SK-N-MC (cell line): ENCODE measurements around the gene VAV3.

Experiments used
- EZH2 ChIP-seq: fragments of 200-600 bp; sonication (generic); IDR thresholded peaks from one replicate; pipeline ENCODE4 v1.6.1; 2017; ENCODE audit warnings: antibody characterized with exemption
- POLR2AphosphoS5 ChIP-seq: IDR thresholded peaks from 2 replicates; pipeline ENCODE4 v1.6.1; 2012; ENCODE audit warnings: mild to moderate bottlenecking, low read depth, low read length, borderline replicate concordance

DNA sequence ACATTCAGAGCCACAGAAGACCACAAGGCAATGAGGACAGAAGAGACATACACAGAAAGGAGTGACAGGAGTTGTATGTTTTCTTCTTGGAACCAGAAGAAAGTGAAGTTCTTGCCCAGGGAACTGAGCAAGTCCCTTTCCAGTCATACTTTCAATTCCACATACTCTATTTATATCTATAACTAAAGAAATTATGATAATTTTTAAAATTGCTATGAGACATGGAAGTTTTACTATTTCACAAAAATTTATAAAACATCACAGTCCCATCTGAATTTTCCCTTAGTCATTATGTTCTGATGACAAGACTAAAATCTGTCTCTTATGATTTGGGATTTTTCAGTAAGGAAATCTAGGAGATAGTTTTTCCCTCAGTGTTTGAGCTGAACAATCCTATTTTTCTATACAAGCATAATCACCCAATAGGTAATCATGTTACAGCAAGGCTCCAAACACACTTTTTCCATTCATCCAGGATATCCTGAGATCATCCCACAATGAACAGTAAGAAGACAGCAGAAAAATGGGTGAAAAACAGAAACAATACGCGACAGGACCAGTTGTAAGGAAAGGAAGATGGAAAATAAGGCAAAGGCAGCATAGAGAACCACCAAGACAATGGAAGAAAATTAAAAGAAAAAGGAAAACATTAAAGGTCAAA lies 154.6 kb downstream of the VAV3 start:
- TF ChIP-seq POLR2AphosphoS5 (no peak), EZH2 (no peak)
